Measurements from ENCODE around the gene SMIM38. TPM values are rescaled to one million over a fixed set of nuclear protein-coding genes. Genes with fewer than 3 reads are reported as not detected.

The SMIM38 gene
- total and polyA plus RNA-seq, 2 of the 4 experiments (the other 2 are of a cell fraction): under 0.01 to 0.05 TPM

DNA sequence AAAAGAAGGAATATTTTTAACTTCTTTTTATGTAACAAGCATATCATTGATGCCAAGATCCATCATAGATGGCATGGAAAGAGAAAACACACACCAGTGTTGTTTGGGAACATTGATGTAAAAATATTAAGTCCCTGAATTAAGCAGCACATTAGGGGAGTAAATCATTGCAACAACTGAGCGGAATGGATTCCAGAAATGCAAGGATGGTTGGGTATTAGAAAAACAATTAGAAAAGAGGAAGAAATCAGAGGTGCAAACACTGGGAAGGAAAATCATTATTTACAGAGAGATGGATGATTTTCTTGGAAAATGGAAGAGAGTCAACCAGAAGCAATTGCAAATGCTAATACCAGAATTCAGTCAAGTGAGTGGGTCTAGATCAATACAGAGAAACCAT is 8.1 kb downstream of the SMIM38 start:
- no peak overlapping the region for H3K27ac ChIP-seq (ENCODE audit: insufficient read depth, low read length)
- dilution Hi-C loops (cut with HindIII; ENCODE audit: low sequenced_read_pairs, unreplicated experiment) (no loop called here), intact Hi-C loops (cut with micrococcal nuclease) (no loop called here), in situ Hi-C loops (cut with MboI; ENCODE audit: low sequenced_read_pairs) (no loop called here)
- H3K9me3 ChIP-seq (ENCODE audit: control insufficient read depth, insufficient read depth, low read length): no peaks in the 10 kb centered on the region
- H4K8ac ChIP-seq (ENCODE audit: low read depth in 2 of 2, low read length in 2 of 2): no peak overlapping the region
- no peak overlapping the region for H3K14ac ChIP-seq (replicated peaks; ENCODE audit: low read depth, low read length)
- no peak overlapping the region for H4K91ac ChIP-seq (ENCODE audit: insufficient read depth, low read depth, low read length)
- no peaks in the 10 kb centered on the region for H3K36me3 ChIP-seq (ENCODE audit: control insufficient read depth, insufficient read depth, low read length)
- H3K4me3 ChIP-seq (ENCODE audit: insufficient read depth, low read depth, low read length): no peak overlapping the region
- H3K9me1 ChIP-seq (ENCODE audit: insufficient read depth, low read length): peaks cover 6% of the 10 kb centered on the region
- peaks cover 14% of the 10 kb centered on the region for H3K4me1 ChIP-seq (ENCODE audit: control insufficient read depth, insufficient read depth, low read length)
- no peak overlapping the region for H3K9ac ChIP-seq (ENCODE audit: low read depth, low read length)
- no peak for ATAC-seq (ENCODE audit: low read depth)
- no peak overlapping the region for H3K18ac ChIP-seq (ENCODE audit: low read depth, low read length)
- no peak overlapping the region for H2AK5ac ChIP-seq (ENCODE audit: low read depth, low read length)
- POLR2A ChIA-PET (ENCODE audit: unreplicated experiment): no interaction called here
- no peak overlapping the region for H2BK20ac ChIP-seq (ENCODE audit: low read depth, low read length)
- no TSS peak for BruUV-seq (replicated peaks)
- no peak for DNase-seq
- no peaks in the 10 kb centered on the region for H4K20me1 ChIP-seq (ENCODE audit: insufficient read depth, low read length)
- CTCF ChIA-PET: no interaction called here
- H3K56ac ChIP-seq (ENCODE audit: extremely low read depth, insufficient read depth, low read length): no peak overlapping the region
- WGBS, 2 experiments (ENCODE audit: extremely low coverage in 2 of 2, insufficient read length in 1 of 2): no CpG with 5 or more reads among the region's 1 CpG
- no peak overlapping the region for H3K23ac ChIP-seq (ENCODE audit: low read depth, low read length)
- no peak overlapping the region for H2BK120ac ChIP-seq (ENCODE audit: low read depth, low read length)
- no peaks in the 10 kb centered on the region for H3K27me3 ChIP-seq (ENCODE audit: control insufficient read depth, insufficient read depth, low read length)
- H2AFZ ChIP-seq (replicated peaks; ENCODE audit: low read length, poor library complexity): no peak overlapping the region
- H2BK5ac ChIP-seq (ENCODE audit: low read depth, low read length, poor library complexity, severe bottlenecking): no peak overlapping the region
- no peak overlapping the region for H2BK15ac ChIP-seq (ENCODE audit: low read depth, low read length)
- no peak overlapping the region for H4K5ac ChIP-seq (ENCODE audit: low read depth, low read length)
- H3K79me1 ChIP-seq (ENCODE audit: low read depth in 1 of 2, low read length in 2 of 2): no peaks in the 10 kb centered on the region
- no peak overlapping the region for H3K4me2 ChIP-seq (ENCODE audit: low read depth, low read length)
- H3K4ac ChIP-seq (ENCODE audit: low read depth, low read length): no peak overlapping the region
- no peak for TF ChIP-seq RCOR1 (IDR thresholded peaks at IDR 0.05; ENCODE audit: insufficient replicate concordance, low read length)
- no peak for TF ChIP-seq BHLHE40 (IDR thresholded peaks at IDR 0.05; ENCODE audit: low read depth, low read length)
- no peak for TF ChIP-seq USF2 (IDR thresholded peaks at IDR 0.05; ENCODE audit: low read depth, low read length)
- TF ChIP-seq, protein P1, sequence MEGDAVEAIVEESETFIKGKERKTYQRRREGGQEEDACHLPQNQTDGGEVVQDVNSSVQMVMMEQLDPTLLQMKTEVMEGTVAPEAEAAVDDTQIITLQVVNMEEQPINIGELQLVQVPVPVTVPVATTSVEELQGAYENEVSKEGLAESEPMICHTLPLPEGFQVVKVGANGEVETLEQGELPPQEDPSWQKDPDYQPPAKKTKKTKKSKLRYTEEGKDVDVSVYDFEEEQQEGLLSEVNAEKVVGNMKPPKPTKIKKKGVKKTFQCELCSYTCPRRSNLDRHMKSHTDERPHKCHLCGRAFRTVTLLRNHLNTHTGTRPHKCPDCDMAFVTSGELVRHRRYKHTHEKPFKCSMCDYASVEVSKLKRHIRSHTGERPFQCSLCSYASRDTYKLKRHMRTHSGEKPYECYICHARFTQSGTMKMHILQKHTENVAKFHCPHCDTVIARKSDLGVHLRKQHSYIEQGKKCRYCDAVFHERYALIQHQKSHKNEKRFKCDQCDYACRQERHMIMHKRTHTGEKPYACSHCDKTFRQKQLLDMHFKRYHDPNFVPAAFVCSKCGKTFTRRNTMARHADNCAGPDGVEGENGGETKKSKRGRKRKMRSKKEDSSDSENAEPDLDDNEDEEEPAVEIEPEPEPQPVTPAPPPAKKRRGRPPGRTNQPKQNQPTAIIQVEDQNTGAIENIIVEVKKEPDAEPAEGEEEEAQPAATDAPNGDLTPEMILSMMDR (conservative IDR thresholded peaks at IDR 0.05; ENCODE audit: low read depth, low read length): no peak
- H2AK9ac ChIP-seq (replicated peaks; ENCODE audit: low read depth, low read length, poor library complexity): no peak overlapping the region

All from IMR-90 (cell line).